ENCODE data around the gene NDUFB10. TPM values are rescaled to one million over a fixed set of nuclear protein-coding genes. Genes with fewer than 3 reads are reported as not detected.

NDUFB10 gene
- total and polyA plus RNA-seq, 2 experiments from 2014 or later, result 291 to 518 TPM

DNA sequence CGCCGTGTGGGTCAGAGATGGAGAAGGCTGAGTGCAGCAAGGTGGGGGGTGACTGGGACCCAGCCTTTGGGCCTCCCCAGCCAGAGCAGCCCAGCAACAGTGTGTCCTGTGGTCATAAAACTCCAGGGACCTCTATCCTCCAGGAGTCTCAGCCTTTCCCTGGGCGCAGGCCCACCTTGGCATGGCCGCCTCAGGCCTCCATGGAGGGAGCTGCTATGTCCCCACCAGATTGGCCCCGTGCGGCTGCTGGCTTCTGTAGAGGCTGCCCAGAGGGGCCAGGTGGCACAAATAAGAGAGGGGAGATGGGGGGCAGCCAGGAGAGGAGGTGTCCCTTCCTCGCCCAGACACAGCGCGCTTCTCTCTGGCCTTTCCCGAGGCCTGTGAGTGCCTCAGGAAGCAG lies 27.9 kb downstream of the NDUFB10 start:
- Histone ChIP-seq H3K36me3 (no peaks in the 10 kb centered on the region), H3K27ac (no peak overlapping the region), H3K27me3 (peaks cover 37% of the 10 kb centered on the region), H3K4me3 (no peak overlapping the region), H3K4me1 (ENCODE audit: low read depth) (peaks cover 4% of the 10 kb centered on the region), H3K9me3 (ENCODE audit: low read depth) (no peaks in the 10 kb centered on the region)
- no peak for TF ChIP-seq CTCF (IDR thresholded peaks at IDR 0.05; ENCODE audit: low read depth, low read length)
- no peak for DNase-seq (ENCODE audit: low read depth in 1 of 2, low spot score in 1 of 2)

DNA sequence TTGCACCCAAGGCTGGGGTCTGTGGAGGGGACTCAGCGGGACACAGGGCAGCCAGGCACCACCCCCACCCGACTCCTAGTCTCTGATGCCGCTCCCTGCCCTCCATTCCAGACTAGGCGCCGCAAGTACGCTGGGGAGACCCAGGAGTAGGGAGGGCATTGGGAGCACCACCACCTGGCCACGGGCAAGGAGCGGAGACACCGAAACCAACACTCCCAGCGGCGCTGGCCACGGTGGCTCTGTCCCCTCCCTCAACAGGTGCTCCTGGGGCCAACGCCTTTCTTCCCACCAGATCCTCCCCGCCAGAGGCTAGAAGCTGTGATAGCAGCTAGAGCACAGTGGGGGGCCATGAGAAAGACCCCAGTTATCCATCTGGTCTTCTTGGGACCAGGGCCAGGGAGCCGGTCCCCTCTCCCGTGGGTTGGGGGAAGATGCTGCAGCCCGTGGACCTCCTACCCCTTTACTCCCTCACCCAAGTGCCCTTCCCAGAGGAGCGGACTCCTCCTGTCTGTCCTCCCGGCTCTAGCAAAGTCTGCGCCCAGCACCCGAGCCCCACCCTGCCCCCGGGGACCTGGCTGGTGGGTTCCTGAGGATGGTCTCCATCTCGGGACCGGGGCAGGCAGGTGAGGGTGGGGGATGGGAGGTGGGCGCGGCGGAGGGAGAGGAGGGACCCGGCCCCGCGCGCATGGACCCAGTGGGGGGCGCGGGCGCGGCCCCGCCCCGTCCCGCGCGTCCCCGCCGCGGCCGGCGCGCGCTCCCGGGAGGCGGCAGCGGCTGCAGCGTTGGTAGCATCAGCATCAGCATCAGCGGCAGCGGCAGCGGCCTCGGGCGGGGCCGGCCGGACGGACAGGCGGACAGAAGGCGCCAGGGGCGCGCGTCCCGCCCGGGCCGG lies 30.1 kb downstream of the NDUFB10 start, which contains the start of gene SYNGR3:
Gene SYNGR3, plus strand, starts transcription at position 762 of the 892 bp plus-strand sequence. CDS start 133 bp downstream, outside the sequence.
- Histone ChIP-seq H3K36me3 (no peaks in the 10 kb centered on the region), H3K27ac (no peak within 1 kb of the TSS), H3K9me3 (ENCODE audit: low read depth) (no peaks in the 10 kb centered on the region), H3K4me1 (ENCODE audit: low read depth) (peaks cover 4% of the 10 kb centered on the region), H3K27me3 (peaks cover 26% of the 10 kb centered on the region), H3K4me3 (peak within 1 kb of the TSS; percentile 36)
- DNase-seq (ENCODE audit: low read depth in 1 of 2, low spot score in 1 of 2), result peak in 1 of 2 donors; percentile 36
- no peak for TF ChIP-seq CTCF (IDR thresholded peaks at IDR 0.05; ENCODE audit: low read depth, low read length)

DNA sequence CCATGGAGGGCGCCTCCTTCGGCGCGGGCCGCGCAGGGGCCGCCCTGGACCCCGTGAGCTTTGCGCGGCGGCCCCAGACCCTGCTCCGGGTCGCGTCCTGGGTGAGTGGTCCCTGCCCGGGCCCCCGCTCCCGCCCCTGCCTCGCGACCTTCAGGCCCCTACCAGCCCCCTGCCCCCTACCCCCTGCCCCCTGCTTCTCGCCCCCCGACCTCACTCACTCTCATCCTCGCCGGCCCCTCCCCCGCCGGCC lies 30.7 kb downstream of the NDUFB10 start:
- no peak for DNase-seq (ENCODE audit: low read depth in 1 of 2, low spot score in 1 of 2)
- Histone ChIP-seq H3K36me3 (no peaks in the 10 kb centered on the region), H3K9me3 (ENCODE audit: low read depth) (no peaks in the 10 kb centered on the region), H3K4me3 (peak overlapping the region; percentile 36), H3K27ac (no peak overlapping the region), H3K4me1 (ENCODE audit: low read depth) (peaks cover under 1% of the 10 kb centered on the region), H3K27me3 (peaks cover 26% of the 10 kb centered on the region)
- no peak for TF ChIP-seq CTCF (IDR thresholded peaks at IDR 0.05; ENCODE audit: low read depth, low read length)

DNA sequence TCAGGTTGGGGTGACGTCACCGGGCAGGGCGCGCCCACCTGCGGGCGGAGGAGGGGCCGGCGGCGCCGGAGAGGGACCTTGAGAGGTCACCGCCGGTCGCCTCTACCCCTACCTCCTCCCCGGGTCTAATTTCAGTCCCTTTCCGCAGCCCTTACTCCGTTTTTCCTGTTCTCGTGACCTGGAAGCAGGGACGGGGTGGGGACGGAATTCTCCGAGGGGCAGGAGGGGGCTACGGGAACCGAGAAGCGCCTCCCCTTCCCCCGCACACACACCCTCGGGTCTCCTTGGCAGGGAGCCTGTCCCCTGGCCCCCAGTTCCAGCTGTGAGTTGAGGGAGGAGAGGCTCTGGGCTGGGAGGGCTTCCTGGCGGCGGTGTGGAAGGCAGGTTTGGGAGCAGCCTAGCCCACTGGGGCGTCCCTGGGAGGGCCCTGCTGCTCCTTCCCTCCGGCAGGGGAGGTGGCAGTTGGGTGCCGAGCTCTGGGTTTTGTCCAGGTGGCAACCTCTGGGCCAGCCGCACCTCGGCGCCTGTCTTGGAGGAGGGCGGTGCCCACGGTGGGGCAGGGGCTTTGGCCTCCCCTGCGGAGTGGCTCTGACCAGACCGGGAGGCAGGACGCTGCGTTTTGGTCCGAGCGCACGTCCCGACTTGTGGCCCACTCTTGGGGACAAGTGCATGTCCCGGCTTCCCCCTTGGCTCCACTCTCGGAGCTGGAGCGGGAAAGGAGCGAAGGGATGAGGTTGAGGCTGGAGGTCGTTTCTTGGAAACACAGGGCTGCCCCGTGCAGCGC lies 31.2 kb downstream of the NDUFB10 start:
- no peaks in the 10 kb centered on the region for H3K4me1 ChIP-seq (ENCODE audit: low read depth)
- H3K27ac ChIP-seq, result no peak overlapping the region
- H3K4me3 ChIP-seq, result peak overlapping the region; percentile 36
- no peaks in the 10 kb centered on the region for H3K9me3 ChIP-seq (ENCODE audit: low read depth)
- no peak for TF ChIP-seq CTCF (IDR thresholded peaks at IDR 0.05; ENCODE audit: low read depth, low read length)
- DNase-seq (ENCODE audit: low read depth in 1 of 2, low spot score in 1 of 2), result peak in 1 of 2 donors; percentile 69
- no peaks in the 10 kb centered on the region for H3K36me3 ChIP-seq
- peaks cover 26% of the 10 kb centered on the region for H3K27me3 ChIP-seq

DNA sequence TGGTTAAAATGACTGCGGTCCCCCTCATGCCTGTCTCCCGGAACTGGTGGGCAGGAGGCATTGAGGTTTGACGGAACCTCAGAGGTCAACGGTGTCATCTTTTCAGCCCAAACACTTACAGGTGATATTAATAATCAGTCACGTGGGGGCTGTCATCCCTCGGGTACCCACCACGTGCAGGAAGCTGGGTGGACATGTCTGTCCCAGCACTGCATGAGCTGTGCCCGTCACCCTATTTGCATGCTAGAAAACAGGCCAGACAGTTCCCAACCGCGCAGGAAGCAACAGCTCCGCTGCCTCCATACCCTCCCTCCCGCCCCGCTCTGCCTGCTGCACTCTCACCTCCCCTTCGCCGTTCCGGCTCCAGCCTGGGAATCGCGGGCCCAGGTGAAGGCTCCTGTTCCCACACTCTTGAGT lies 31.8 kb downstream of the NDUFB10 start:
- Histone ChIP-seq H3K27me3 (peaks cover 26% of the 10 kb centered on the region), H3K9me3 (ENCODE audit: low read depth) (no peaks in the 10 kb centered on the region), H3K27ac (no peak overlapping the region), H3K4me3 (peak overlapping the region; percentile 36), H3K4me1 (ENCODE audit: low read depth) (no peaks in the 10 kb centered on the region), H3K36me3 (no peaks in the 10 kb centered on the region)
- no peak for TF ChIP-seq CTCF (IDR thresholded peaks at IDR 0.05; ENCODE audit: low read depth, low read length)
- DNase-seq (ENCODE audit: low read depth in 1 of 2, low spot score in 1 of 2), result no peak

All from cardiac muscle cell (in vitro differentiated cells and primary cell).